ENCODE data around the gene NKAIN1.

DNA sequence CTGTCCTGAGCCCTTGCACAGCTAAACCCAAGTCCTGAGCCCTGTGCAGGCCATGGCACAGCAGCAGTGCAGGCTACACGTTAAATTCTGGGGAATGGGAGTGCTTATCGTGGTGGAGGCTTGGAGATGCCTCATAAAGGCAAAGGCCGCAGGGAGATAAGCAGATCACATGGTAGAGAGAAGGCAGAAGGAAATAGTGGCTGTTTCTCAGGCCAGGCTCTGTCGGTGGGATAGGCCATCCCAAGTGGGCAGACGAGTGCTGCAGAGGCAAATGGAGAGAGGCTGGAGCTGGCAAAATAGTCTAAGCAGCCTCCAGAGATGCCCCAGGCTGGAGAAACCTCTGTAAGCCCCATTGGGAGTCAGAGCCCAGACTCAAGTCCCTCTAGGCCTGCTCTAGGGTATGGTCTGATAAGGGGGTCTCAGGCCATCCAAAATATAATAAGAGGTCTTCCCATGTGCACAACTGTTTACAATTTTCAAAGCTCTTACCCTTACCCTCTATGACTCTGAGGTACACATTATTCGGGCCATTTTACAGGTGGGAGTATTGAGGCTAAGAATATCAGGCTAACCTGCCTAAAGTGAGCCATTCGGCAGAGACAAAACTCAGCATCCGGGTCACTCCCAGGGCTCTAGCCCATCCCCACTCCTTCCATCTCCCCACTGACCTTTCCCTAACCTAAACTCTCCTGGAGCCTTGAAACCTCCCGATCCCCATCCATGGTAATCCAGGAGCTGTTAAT is 79.6 kb downstream of the NKAIN1 start:
- TF ChIP-seq, protein P1, sequence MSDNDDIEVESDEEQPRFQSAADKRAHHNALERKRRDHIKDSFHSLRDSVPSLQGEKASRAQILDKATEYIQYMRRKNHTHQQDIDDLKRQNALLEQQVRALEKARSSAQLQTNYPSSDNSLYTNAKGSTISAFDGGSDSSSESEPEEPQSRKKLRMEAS (IDR thresholded peaks at IDR 0.05), result no peak
- TF ChIP-seq EZH2 (IDR thresholded peaks at IDR 0.05) (no peak), CTCF (IDR thresholded peaks at IDR 0.05 in 2 of 3, conservative IDR thresholded peaks at IDR 0.05 in 1 of 3; ENCODE audit: borderline replicate concordance in 1 of 3, insufficient read depth in 1 of 3, low read depth in 2 of 3, low read length in 2 of 3) (no peak), ZNF274 (IDR thresholded peaks at IDR 0.05; ENCODE audit: low read depth, low read length) (no peak), ZFX (IDR thresholded peaks at IDR 0.05) (no peak), SP1 (IDR thresholded peaks at IDR 0.05; ENCODE audit: low read depth) (no peak), JUND (IDR thresholded peaks at IDR 0.05) (no peak), POLR2AphosphoS5 (IDR thresholded peaks at IDR 0.05; ENCODE audit: low read depth, low read length) (no peak), EZH2phosphoT487 (IDR thresholded peaks at IDR 0.05; ENCODE audit: borderline replicate concordance) (no peak), CEBPB (IDR thresholded peaks at IDR 0.05; ENCODE audit: low read depth) (no peak), POLR2A (IDR thresholded peaks at IDR 0.05; ENCODE audit: borderline replicate concordance, extremely low read depth, insufficient read depth, insufficient read length) (no peak), YY1 (IDR thresholded peaks at IDR 0.05; ENCODE audit: extremely low read depth, insufficient replicate concordance, low read depth, low read length) (no peak), CBX3 (IDR thresholded peaks at IDR 0.05; ENCODE audit: low read depth) (no peak)
- TF ChIP-seq, protein P2, sequence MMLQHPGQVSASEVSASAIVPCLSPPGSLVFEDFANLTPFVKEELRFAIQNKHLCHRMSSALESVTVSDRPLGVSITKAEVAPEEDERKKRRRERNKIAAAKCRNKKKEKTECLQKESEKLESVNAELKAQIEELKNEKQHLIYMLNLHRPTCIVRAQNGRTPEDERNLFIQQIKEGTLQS (IDR thresholded peaks at IDR 0.05), result no peak
